Osteoblast (primary cell): Measurements from ENCODE around the gene OAF. TPM values are rescaled to one million over a fixed set of nuclear protein-coding genes. Genes with fewer than 3 reads are reported as not detected.

ENCODE experiments used
- DNase-seq: peaks from one replicate; pipeline ENCODE4 v3.0.0; 2011; ENCODE audit warnings: low spot score, mixed read lengths; ENCODE audit not compliant: insufficient read length; ENCODE audit errors: missing footprints
- H2AFZ ChIP-seq: 2 replicates; pipeline ENCODE4 v1.6.0; 2011; ENCODE audit warnings: mild to moderate bottlenecking, low read length
- H3K27ac ChIP-seq: 2 replicates; pipeline ENCODE4 v1.5.1; 2011; ENCODE audit warnings: mild to moderate bottlenecking, low read depth, low read length, moderate library complexity
- H3K27me3 ChIP-seq: 2 replicates; pipeline ENCODE4 v1.6.0; 2012; ENCODE audit warnings: mild to moderate bottlenecking, control low read depth, inconsistent platforms, low read length, moderate library complexity; ENCODE audit not compliant: insufficient read depth
- H3K36me3 ChIP-seq: 2 replicates; pipeline ENCODE4 v1.5.1; 2011; ENCODE audit warnings: mild to moderate bottlenecking, low read length, control low read depth, moderate library complexity; ENCODE audit not compliant: insufficient read depth
- H3K4me1 ChIP-seq: 2 replicates; pipeline ENCODE4 v1.5.1; 2011; ENCODE audit warnings: mild to moderate bottlenecking, low read length, control low read depth, moderate library complexity; ENCODE audit not compliant: insufficient read depth
- H3K4me2 ChIP-seq: 2 replicates; pipeline ENCODE4 v1.6.0; 2011; ENCODE audit warnings: mild to moderate bottlenecking, low read length; ENCODE audit not compliant: insufficient read depth
- H3K4me3 ChIP-seq: fragments of 200-600 bp; sonication (generic); 3 replicates; pipeline ENCODE4 v1.5.1; 2012; ENCODE audit warnings: mild to moderate bottlenecking, low read length, inconsistent platforms; ENCODE audit not compliant: insufficient read depth
- H3K79me2 ChIP-seq: 2 replicates; pipeline ENCODE4 v1.6.0; 2012; ENCODE audit warnings: mild to moderate bottlenecking, low read length, control low read depth, inconsistent platforms; ENCODE audit not compliant: insufficient read depth
- H3K9me3 ChIP-seq: 2 replicates; pipeline ENCODE4 v1.5.1; 2011; ENCODE audit warnings: low read depth, low read length, control low read depth
- H4K20me1 ChIP-seq: 2 replicates; pipeline ENCODE4 v1.6.0; 2012; ENCODE audit warnings: mild to moderate bottlenecking, low read length, control low read depth; ENCODE audit not compliant: insufficient read depth
- CTCF ChIP-seq: IDR thresholded peaks from 2 replicates; pipeline ENCODE4 v1.5.1; 2011; ENCODE audit warnings: mild to moderate bottlenecking, low read depth, low read length, moderate library complexity; ENCODE audit errors: extremely low read depth
- total RNA-seq: library from RNA; depleted of rRNA; stranded (reverse); fragments of >200 nt; gene quantifications from 2 replicates; pipeline ENCODE4 v1.2.3, GENCODE V29; 2012

OAF gene
- total RNA-seq, 1 donor, result 7.2 TPM

- Histone ChIP-seq H3K27me3 (peaks cover 75% of the 10 kb centered on the region), H3K4me1 (no peaks in the 10 kb centered on the region), H3K79me2 (no peaks in the 10 kb centered on the region), H3K9me3 (no peaks in the 10 kb centered on the region), H3K36me3 (no peaks in the 10 kb centered on the region), H4K20me1 (no peaks in the 10 kb centered on the region), H3K4me2 (no peak overlapping the region), H3K27ac (no peak overlapping the region), H2AFZ (no peak overlapping the region), H3K4me3 (no peak overlapping the region)
- DNase-seq, result no peak
- TF ChIP-seq CTCF, result no peak
Observed at GRCh38 chr11:120257346-120257745, 46.5 kb downstream of the OAF start.

- TF ChIP-seq CTCF, result no peak
- H3K27me3 ChIP-seq, result peaks cover 78% of the 10 kb centered on the region
- no peak for DNase-seq
Observed at GRCh38 chr11:120258661-120259060, 47.8 kb downstream of the OAF start.

GRCh38 chr11:120259241-120259640 lies 48.4 kb downstream of the OAF start:
- Histone ChIP-seq H3K4me1 (no peaks in the 10 kb centered on the region), H3K36me3 (no peaks in the 10 kb centered on the region), H3K4me2 (no peak overlapping the region), H3K27me3 (peaks cover 73% of the 10 kb centered on the region), H3K27ac (no peak overlapping the region), H4K20me1 (no peaks in the 10 kb centered on the region), H3K79me2 (no peaks in the 10 kb centered on the region), H3K4me3 (no peak overlapping the region), H3K9me3 (no peaks in the 10 kb centered on the region), H2AFZ (no peak overlapping the region)
- TF ChIP-seq CTCF, result no peak
- peak; percentile 54 for DNase-seq

More at GRCh38 chr11:120258661-120259060, 47.8 kb downstream of the OAF start:
- H3K79me2 ChIP-seq, result no peaks in the 10 kb centered on the region
- no peak overlapping the region for H3K4me3 ChIP-seq
- H3K27ac ChIP-seq, result no peak overlapping the region
- H3K36me3 ChIP-seq, result no peaks in the 10 kb centered on the region
- H4K20me1 ChIP-seq, result no peaks in the 10 kb centered on the region
- H3K4me2 ChIP-seq, result no peak overlapping the region
- H3K4me1 ChIP-seq, result no peaks in the 10 kb centered on the region
- H3K9me3 ChIP-seq, result no peaks in the 10 kb centered on the region
- no peak overlapping the region for H2AFZ ChIP-seq

- H4K20me1 ChIP-seq, result no peaks in the 10 kb centered on the region
- no peaks in the 10 kb centered on the region for H3K4me1 ChIP-seq
- H3K4me3 ChIP-seq, result no peak overlapping the region
- DNase-seq, result no peak
- no peak overlapping the region for H3K4me2 ChIP-seq
- no peaks in the 10 kb centered on the region for H3K9me3 ChIP-seq
- H3K79me2 ChIP-seq, result no peaks in the 10 kb centered on the region
- no peak overlapping the region for H3K27ac ChIP-seq
- no peak overlapping the region for H2AFZ ChIP-seq
- H3K27me3 ChIP-seq, result peaks cover 73% of the 10 kb centered on the region
- H3K36me3 ChIP-seq, result no peaks in the 10 kb centered on the region
- no peak for TF ChIP-seq CTCF
Observed at GRCh38 chr11:120259988-120260565, 49.2 kb downstream of the OAF start.
